NT2/D1 (cell line): ENCODE measurements around the gene OR11L1.

Experiments used
- DNase-seq: peaks from one replicate; pipeline ENCODE4 v3.0.0-alpha.2; 2011; ENCODE audit warnings: low read depth, low spot score
- H3K27me3 ChIP-seq: 2 replicates; pipeline ENCODE4 v1.6.0; 2011; ENCODE audit warnings: mild to moderate bottlenecking; ENCODE audit not compliant: insufficient read length, insufficient read depth
- H3K36me3 ChIP-seq: 2 replicates; pipeline ENCODE4 v1.6.1; 2011; ENCODE audit warnings: mild to moderate bottlenecking, low read length, mixed read lengths; ENCODE audit not compliant: insufficient read depth, insufficient read length
- H3K4me1 ChIP-seq: 2 replicates; pipeline ENCODE4 v1.5.1; 2011; ENCODE audit not compliant: insufficient read depth, insufficient read length
- H3K4me3 ChIP-seq: 2 replicates; pipeline ENCODE4 v1.5.1; 2011; ENCODE audit warnings: low read depth; ENCODE audit not compliant: insufficient read length
- H3K9ac ChIP-seq: 2 replicates; pipeline ENCODE4 v1.6.0; 2011; ENCODE audit warnings: low read depth; ENCODE audit not compliant: insufficient read length
- H3K9me3 ChIP-seq: 2 replicates; pipeline ENCODE4 v1.5.1; 2011; ENCODE audit warnings: mild to moderate bottlenecking, low read length; ENCODE audit not compliant: insufficient read depth
- SUZ12 ChIP-seq: IDR thresholded peaks from 2 replicates; pipeline ENCODE4 v1.6.1; 2011; ENCODE audit not compliant: insufficient read length, insufficient read depth; ENCODE audit errors: extremely low read depth
- YY1 ChIP-seq: IDR thresholded peaks from 2 replicates; pipeline ENCODE4 v1.6.1; 2011; ENCODE audit not compliant: insufficient read length, insufficient read depth
- ZNF274 ChIP-seq: IDR thresholded peaks from 2 replicates; pipeline ENCODE4 v1.6.1; 2011; ENCODE audit warnings: mild to moderate bottlenecking, low read depth, low read length

The OR11L1 gene

DNA sequence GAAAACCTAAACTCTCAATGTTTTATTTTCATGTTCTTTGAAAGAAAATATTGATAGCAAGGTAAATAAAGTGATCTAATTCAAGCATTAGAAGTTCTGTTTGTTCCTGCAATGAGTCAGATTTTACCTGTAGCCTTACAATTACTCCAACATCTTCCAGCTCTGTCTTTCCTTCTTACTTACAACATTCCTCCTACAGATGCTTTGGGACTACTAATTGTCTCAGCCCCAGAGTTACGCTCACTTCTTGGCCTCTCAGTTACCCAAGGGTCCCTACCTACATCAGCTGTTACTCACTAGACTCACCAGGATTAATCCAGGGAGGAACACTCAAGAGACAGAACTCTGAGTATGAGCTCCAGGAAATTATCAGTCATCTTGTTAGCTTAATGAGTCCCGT lies 44.2 kb downstream of the OR11L1 start:
- Histone ChIP-seq H3K27me3 (no peaks in the 10 kb centered on the region), H3K9me3 (peaks cover 21% of the 10 kb centered on the region), H3K4me1 (no peaks in the 10 kb centered on the region), H3K36me3 (no peaks in the 10 kb centered on the region), H3K4me3 (no peak overlapping the region), H3K9ac (no peak overlapping the region)
- TF ChIP-seq SUZ12 (no peak), YY1 (no peak), ZNF274 (no peak)
- no peak for DNase-seq
